Fibroblast of skin of back (primary cell): ENCODE data around the gene U2AF2.
"Not testable (repeated sequence)": the region's sequence is repeated elsewhere in the genome, so short reads cannot be mapped to it uniquely, and the experiment has no call there.

ENCODE experiments used
- DNase-seq: peaks from one replicate; pipeline ENCODE4 v3.0.0-alpha.2; 2013

Gene U2AF2

DNA sequence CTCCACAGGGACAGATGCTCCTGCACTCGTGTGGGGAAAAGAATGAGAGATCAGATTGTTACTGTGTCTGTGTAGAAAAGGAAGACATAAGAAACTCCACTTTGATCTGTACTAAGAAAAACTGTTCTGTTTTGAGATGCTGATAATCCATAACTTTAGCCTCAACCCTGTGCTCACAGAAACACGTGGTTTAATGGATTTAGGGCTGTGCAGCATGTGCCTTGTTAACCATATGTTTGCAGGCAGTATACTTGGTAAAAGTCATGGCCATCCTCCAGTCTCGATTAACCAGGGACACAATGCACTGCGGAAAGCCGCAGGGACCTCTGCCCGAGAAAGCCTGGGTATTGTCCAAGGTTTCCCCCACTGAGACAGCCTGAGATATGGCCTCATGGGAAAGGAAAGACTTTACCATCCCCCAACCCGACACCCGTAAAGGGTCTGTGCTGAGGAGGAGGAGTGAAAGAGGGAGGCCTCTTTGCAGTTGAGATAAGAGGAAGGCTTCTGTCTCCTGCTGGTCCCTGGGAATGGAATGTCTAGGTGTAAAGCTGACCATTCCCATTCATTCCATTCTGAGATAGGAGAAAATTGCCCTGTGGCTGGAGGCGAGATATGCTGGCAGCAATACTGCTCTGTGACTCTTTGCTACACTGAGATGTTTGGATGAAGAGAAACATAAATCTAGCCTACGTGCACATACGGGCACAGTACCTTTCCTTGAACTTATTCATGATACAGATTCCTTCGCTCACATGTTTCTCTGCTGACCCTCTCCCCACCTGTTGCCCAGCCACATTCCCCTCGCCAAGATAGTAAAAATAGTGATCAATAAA is 63.3 kb downstream of the U2AF2 start:
- not testable (repeated sequence) for DNase-seq

DNA sequence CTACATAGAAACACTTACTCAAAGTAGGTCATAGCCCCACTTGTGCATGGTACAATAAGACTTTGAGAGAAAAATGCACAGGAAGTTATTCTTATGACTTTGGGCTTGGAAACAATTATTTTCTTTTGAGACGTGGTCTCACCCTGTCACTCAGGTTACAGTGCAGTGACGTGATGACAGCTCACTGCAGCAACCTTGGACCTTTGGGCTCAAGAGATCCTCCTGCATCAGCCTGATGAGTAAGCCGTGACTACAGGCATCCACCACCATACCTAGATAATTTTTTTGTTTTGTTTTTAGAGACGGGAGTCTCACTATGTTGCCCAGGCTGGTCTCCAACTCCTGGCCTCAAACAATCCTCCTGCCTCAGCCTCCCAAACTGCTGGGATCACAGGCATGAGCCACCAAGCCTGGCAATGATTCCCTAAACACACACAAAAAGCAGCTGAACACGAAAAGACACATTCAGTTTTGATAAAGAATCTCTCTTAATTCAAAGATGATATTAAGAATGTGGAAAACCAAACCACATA is 65.4 kb downstream of the U2AF2 start:
- no peak for DNase-seq

DNA sequence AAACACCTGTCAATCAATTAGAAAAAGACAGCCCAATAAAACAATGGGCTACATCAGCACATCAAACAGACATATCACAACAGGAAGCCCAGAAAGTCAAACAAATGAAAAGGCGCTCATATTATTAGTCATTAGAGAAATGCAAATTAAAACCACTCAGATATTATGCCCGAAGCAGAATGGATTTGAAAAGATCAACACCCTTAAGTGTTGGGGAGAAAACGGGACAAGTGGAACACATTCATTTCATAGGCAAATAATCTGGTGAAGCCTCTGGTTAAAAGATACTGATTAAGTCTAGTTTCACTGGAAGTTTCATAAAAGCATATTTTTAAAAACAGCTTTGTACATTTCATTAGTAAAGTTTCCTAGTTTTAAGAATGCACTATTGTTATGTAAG is 66.0 kb downstream of the U2AF2 start:
- no peak for DNase-seq

DNA sequence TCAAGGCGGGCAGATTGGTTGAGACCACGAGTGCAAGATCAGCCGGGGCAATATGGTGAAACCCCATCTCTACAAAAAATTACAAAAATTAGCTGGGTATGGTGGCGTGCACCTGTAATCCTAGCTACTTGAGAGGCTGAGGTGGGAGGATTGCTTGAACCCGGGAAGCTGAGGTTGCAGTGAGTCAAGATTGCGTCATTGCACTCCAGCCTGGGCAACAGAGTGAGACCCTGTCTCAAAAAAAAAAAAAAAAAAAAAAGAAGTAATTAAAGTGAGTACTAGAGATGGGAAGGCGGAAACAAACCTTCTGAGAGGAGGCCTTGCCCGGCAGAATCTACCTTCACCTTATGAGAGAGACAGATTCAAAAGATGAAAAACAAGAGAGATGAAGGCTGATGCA is 68.7 kb downstream of the U2AF2 start:
- DNase-seq: no peak
